Sigmoid colon (tissue), 4 donors: ENCODE data around the gene DHRS7B.

Source experiments
- CTCF ChIP-seq, 4 experiments: fragments of 450-650 bp in 3 of 4; fragments of 200-600 bp in 1 of 4; IDR thresholded peaks; one replicate each; pipeline ENCODE4 v1.5.1; 2016 to 2019; ENCODE audit warnings: antibody characterized with exemption in 4 of 4, mild to moderate bottlenecking in 3 of 4, moderate library complexity in 2 of 4
- EP300 ChIP-seq, 4 donors: sonication (generic); formaldehyde crosslinking; IDR thresholded peaks; one replicate each; pipeline ENCODE4 v1.6.1; 2017; ENCODE audit warnings: antibody characterized with exemption in 4 of 4
- POLR2A ChIP-seq, 2 donors: fragments of 450-650 bp; IDR thresholded peaks; one replicate each; pipeline ENCODE4 v1.6.1; 2016; ENCODE audit warnings: antibody characterized with exemption in 2 of 2, mild to moderate bottlenecking in 2 of 2, moderate library complexity in 2 of 2
- POLR2AphosphoS5 ChIP-seq, 4 donors: sonication (generic); formaldehyde crosslinking; IDR thresholded peaks; one replicate each; pipeline ENCODE4 v1.6.1; 2017; ENCODE audit warnings: antibody characterized with exemption in 4 of 4

- TF ChIP-seq POLR2A (IDR thresholded peaks at IDR 0.05), result no peak
- no peak for TF ChIP-seq CTCF (IDR thresholded peaks at IDR 0.05)
- no peak for TF ChIP-seq POLR2AphosphoS5 (IDR thresholded peaks at IDR 0.05)
- TF ChIP-seq EP300 (IDR thresholded peaks at IDR 0.05), result no peak
Observed at GRCh38 chr17:21209511-21210175, 82.9 kb downstream of the DHRS7B start.
